ENCODE data around the gene RNF144A. TPM values are rescaled to one million over a fixed set of nuclear protein-coding genes. Genes with fewer than 3 reads are reported as not detected.

RNF144A gene
- total RNA-seq, 1 donor: 4.3 TPM

- H3K4me3 ChIP-seq (ENCODE audit: low read depth, low read length): no peak overlapping the region
- TF ChIP-seq CTCF (IDR thresholded peaks at IDR 0.05; ENCODE audit: insufficient read depth, low read depth, low read length): no peak
- no peak for DNase-seq (ENCODE audit: low read depth)
Observed at GRCh38 chr2:7063789-7064188, 146.6 kb downstream of the RNF144A start.

- TF ChIP-seq CTCF (IDR thresholded peaks at IDR 0.05; ENCODE audit: insufficient read depth, low read depth, low read length): no peak
- no peak for DNase-seq (ENCODE audit: low read depth)
- no peak overlapping the region for H3K4me3 ChIP-seq (ENCODE audit: low read depth, low read length)
Observed at GRCh38 chr2:7068457-7068856, 151.2 kb downstream of the RNF144A start.

GRCh38 chr2:7070483-7070882 is 153.3 kb downstream of the RNF144A start:
- no peak for TF ChIP-seq CTCF (IDR thresholded peaks at IDR 0.05; ENCODE audit: insufficient read depth, low read depth, low read length)
- DNase-seq (ENCODE audit: low read depth): no peak
- H3K4me3 ChIP-seq (ENCODE audit: low read depth, low read length): no peak overlapping the region

GRCh38 chr2:7071154-7071553 is 153.9 kb downstream of the RNF144A start:
- TF ChIP-seq CTCF (IDR thresholded peaks at IDR 0.05; ENCODE audit: insufficient read depth, low read depth, low read length): no peak
- no peak for DNase-seq (ENCODE audit: low read depth)
- no peak overlapping the region for H3K4me3 ChIP-seq (ENCODE audit: low read depth, low read length)

GRCh38 chr2:7071916-7072556 is 154.8 kb downstream of the RNF144A start:
- H3K4me3 ChIP-seq (ENCODE audit: low read depth, low read length): no peak overlapping the region
- no peak for TF ChIP-seq CTCF (IDR thresholded peaks at IDR 0.05; ENCODE audit: insufficient read depth, low read depth, low read length)
- no peak for DNase-seq (ENCODE audit: low read depth)

- DNase-seq (ENCODE audit: low read depth): no peak
- TF ChIP-seq CTCF (IDR thresholded peaks at IDR 0.05; ENCODE audit: insufficient read depth, low read depth, low read length): no peak
- no peak overlapping the region for H3K4me3 ChIP-seq (ENCODE audit: low read depth, low read length)
Observed at GRCh38 chr2:7073901-7074300, 156.7 kb downstream of the RNF144A start.

GRCh38 chr2:7075834-7076233 is 158.6 kb downstream of the RNF144A start:
- no peak for TF ChIP-seq CTCF (IDR thresholded peaks at IDR 0.05; ENCODE audit: insufficient read depth, low read depth, low read length)
- no peak overlapping the region for H3K4me3 ChIP-seq (ENCODE audit: low read depth, low read length)
- DNase-seq (ENCODE audit: low read depth): no peak

Data from fibroblast of villous mesenchyme (primary cell).